DND-41 (cell line): ENCODE results near the gene IQCE.

ENCODE experiments used
- ATAC-seq: fragments of 200-7000 bp; cut with Tn5 transposase; 3 replicates; pipeline ENCODE4 v1.9.1; 2021; ENCODE audit warnings: low read depth; ENCODE audit not compliant: insufficient read depth
- DNase-seq: peaks from one replicate; pipeline ENCODE4 v3.0.0-alpha.2; 2020
- H2AFZ ChIP-seq: 2 replicates; pipeline ENCODE4 v1.6.0; 2012; ENCODE audit warnings: low read depth, low read length
- H3K27ac ChIP-seq: 2 replicates; pipeline ENCODE4 v1.5.1; 2012; ENCODE audit warnings: low read length, inconsistent platforms
- H3K27me3 ChIP-seq: fragments of 200-600 bp; sonication (generic); 2 replicates; pipeline ENCODE4 v1.6.0; 2012; ENCODE audit warnings: low read length, mild to moderate bottlenecking, inconsistent platforms; ENCODE audit not compliant: insufficient read depth, poor library complexity
- H3K36me3 ChIP-seq: 2 replicates; pipeline ENCODE4 v1.5.1; 2012; ENCODE audit warnings: low read length, inconsistent platforms; ENCODE audit not compliant: insufficient read depth
- H3K4me1 ChIP-seq: 2 replicates; pipeline ENCODE4 v1.5.1; 2012; ENCODE audit warnings: mild to moderate bottlenecking, low read length; ENCODE audit not compliant: insufficient read depth
- H3K4me2 ChIP-seq: 2 replicates; pipeline ENCODE4 v1.6.0; 2012; ENCODE audit warnings: mild to moderate bottlenecking, moderate library complexity, low read length, inconsistent platforms; ENCODE audit not compliant: insufficient read depth
- H3K4me3 ChIP-seq, 2 experiments: fragments of 200-600 bp in 1 of 2; shearing (Covaris generic) in 1 of 2; 2 replicates each; pipeline ENCODE4 v1.5.1; 2012 to 2016; ENCODE audit warnings: inconsistent platforms in 2 of 2, low read length in 2 of 2, mild to moderate bottlenecking in 2 of 2, low read depth in 1 of 2, moderate library complexity in 1 of 2
- H3K79me2 ChIP-seq: 2 replicates; pipeline ENCODE4 v1.6.0; 2012; ENCODE audit warnings: low read length, inconsistent platforms; ENCODE audit not compliant: insufficient read depth
- H3K9ac ChIP-seq: 2 replicates; pipeline ENCODE4 v1.6.0; 2012; ENCODE audit warnings: low read depth, mild to moderate bottlenecking, inconsistent platforms, low read length, moderate library complexity
- H3K9me3 ChIP-seq: 2 replicates; pipeline ENCODE4 v1.5.1; 2012; ENCODE audit warnings: low read length, moderate library complexity, mild to moderate bottlenecking, inconsistent platforms; ENCODE audit not compliant: insufficient read depth, severe bottlenecking
- H4K20me1 ChIP-seq: 2 replicates; pipeline ENCODE4 v1.6.0; 2012; ENCODE audit warnings: low read length; ENCODE audit not compliant: insufficient read depth
- EZH2 ChIP-seq: IDR thresholded peaks from 3 replicates; pipeline ENCODE4 v1.6.1; 2012; ENCODE audit warnings: borderline replicate concordance, low read depth, mild to moderate bottlenecking, moderate library complexity, low read length, inconsistent platforms; ENCODE audit not compliant: severe bottlenecking
- TF ChIP-seq, protein P1 (sequence below): IDR thresholded peaks from 2 replicates; pipeline ENCODE4 v1.5.1; 2012; ENCODE audit warnings: borderline replicate concordance, low read length, moderate library complexity, mild to moderate bottlenecking; ENCODE audit not compliant: poor library complexity, severe bottlenecking; ENCODE audit errors: extremely low read depth

Gene IQCE

DNA sequence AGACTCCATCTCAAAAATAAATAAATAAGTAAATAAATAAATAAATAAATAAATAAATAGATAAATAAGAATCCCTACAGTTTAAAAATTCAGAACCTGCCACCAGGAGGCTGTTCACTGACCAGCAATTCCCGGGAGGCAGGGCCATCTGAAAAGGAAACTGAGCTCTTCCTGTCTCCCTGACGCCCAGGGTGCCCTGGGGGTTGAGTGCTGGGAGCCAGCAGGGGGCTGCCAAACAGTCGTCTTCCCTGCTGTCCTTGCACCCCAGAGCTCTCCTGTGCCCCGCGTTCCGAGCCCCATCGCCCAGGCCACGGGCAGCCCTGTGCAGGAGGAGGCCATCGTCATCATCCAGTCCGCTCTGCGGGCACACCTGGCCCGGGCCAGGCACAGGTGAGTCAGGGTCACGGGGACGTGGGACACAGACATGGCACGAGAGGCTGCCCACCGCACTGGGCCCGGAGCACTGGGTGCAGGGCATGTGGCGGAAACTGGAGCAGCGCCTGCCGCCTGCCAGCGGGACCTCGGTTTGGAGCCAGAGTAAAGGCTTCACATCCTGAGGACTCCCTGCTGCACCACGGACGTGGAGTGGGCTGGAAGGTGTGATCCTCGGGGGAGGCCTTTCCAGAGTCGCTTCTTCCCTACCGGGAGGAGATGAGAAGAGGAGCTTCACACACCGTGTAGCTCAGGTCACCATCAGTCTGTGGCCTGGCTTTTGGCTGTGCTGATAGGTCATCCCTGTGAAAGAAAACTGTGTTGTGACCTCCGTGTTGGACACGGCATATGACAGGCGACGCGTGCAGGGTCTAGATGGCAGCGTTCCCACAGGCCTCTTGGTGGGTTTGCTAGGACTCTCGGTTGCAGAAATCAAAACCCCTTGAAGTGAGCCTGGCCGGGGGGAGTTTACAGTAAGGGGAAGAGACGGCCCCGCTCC, 47.1 kb downstream of the IQCE start:
- ATAC-seq (no peak), DNase-seq (no peak)
- Histone ChIP-seq H3K9ac (no peak overlapping the region), H3K79me2 (no peaks in the 10 kb centered on the region), H3K4me3 (no peak overlapping the region), H3K4me1 (no peaks in the 10 kb centered on the region), H3K27ac (no peak overlapping the region), H4K20me1 (peaks cover 4% of the 10 kb centered on the region; the same call in 1 of the 2 replicates), H3K9me3 (no peaks in the 10 kb centered on the region), H2AFZ (no peak overlapping the region), H3K36me3 (peaks cover 1% of the 10 kb centered on the region), H3K4me2 (no peak overlapping the region), H3K27me3 (no peaks in the 10 kb centered on the region)
- TF ChIP-seq, protein P1, sequence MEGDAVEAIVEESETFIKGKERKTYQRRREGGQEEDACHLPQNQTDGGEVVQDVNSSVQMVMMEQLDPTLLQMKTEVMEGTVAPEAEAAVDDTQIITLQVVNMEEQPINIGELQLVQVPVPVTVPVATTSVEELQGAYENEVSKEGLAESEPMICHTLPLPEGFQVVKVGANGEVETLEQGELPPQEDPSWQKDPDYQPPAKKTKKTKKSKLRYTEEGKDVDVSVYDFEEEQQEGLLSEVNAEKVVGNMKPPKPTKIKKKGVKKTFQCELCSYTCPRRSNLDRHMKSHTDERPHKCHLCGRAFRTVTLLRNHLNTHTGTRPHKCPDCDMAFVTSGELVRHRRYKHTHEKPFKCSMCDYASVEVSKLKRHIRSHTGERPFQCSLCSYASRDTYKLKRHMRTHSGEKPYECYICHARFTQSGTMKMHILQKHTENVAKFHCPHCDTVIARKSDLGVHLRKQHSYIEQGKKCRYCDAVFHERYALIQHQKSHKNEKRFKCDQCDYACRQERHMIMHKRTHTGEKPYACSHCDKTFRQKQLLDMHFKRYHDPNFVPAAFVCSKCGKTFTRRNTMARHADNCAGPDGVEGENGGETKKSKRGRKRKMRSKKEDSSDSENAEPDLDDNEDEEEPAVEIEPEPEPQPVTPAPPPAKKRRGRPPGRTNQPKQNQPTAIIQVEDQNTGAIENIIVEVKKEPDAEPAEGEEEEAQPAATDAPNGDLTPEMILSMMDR, result no peak
- TF ChIP-seq EZH2, result no peak

DNA sequence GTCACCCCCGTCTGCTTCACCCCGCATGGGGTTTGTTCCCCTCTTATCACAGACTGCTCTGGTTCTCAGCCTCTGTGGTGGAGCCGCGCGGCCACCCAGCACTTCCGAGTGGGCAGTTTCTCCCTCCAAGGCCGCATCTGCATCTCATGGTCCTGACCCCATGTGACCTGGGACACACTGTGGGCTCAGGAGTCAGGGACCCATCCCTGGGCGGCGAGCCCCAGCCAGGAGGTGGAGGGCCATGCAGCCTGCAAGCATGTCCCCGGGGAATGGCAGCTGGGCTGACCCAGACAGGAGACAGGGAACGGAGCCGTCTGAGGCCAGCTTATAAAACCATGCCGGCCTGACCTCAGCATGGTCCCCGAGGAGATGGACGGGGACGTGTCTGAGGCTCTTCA, 47.8 kb downstream of the IQCE start:
- Histone ChIP-seq H3K27ac (no peak overlapping the region), H4K20me1 (peaks cover 4% of the 10 kb centered on the region; the same call in 1 of the 2 replicates), H3K9ac (no peak overlapping the region), H3K9me3 (no peaks in the 10 kb centered on the region), H3K4me3 (no peak overlapping the region), H3K79me2 (no peaks in the 10 kb centered on the region), H3K4me1 (no peaks in the 10 kb centered on the region), H3K36me3 (no peaks in the 10 kb centered on the region; the same call in 1 of the 2 replicates), H3K27me3 (no peaks in the 10 kb centered on the region), H3K4me2 (no peak overlapping the region), H2AFZ (no peak overlapping the region)
- TF ChIP-seq, protein P1, result no peak
- TF ChIP-seq EZH2, result no peak
- DNase-seq (no peak), ATAC-seq (no peak)

DNA sequence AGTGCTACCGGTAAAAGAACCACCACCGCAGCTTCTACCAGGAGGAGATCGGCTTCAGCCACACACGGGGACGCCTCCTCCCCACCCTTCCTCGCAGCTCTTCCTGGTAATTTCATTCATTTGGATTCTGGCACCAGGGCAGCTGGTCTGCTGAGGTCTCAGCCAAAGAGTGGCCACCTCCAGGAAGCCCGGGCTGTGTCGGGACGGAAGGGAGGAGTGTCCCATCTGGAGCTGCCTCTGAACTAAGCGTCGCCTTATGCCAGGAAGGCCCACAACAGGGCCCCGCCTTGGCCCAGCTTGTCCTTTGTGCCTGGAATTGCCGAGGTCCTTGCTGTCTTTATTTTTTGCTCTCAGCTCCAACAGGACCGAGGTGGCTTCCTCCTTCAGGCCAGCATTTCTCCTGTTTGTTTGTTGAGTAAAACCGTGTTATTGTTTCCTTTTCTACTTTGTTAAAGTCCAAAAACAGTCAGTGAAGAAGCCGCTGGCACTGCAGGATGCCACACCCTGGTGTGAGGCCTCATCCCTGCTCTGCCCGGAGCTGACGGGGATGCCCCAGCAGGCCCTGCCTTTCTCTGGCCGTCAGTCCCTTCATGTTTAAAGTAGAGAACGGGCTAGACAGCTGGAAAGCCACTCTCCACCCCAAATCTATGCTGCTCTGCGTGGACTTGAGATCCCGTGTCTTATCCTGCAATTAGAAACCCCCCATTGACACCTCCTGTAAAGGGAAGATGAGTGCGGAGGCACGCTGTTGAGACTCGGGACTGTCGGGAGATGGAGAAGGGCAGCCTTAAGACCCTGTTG, 48.5 kb downstream of the IQCE start:
- Histone ChIP-seq H2AFZ (no peak overlapping the region), H3K27me3 (no peaks in the 10 kb centered on the region), H4K20me1 (peaks cover 4% of the 10 kb centered on the region; the same call in 1 of the 2 replicates), H3K79me2 (no peaks in the 10 kb centered on the region), H3K36me3 (no peaks in the 10 kb centered on the region; the same call in 1 of the 2 replicates), H3K9ac (no peak overlapping the region), H3K4me1 (no peaks in the 10 kb centered on the region), H3K4me2 (no peak overlapping the region), H3K4me3 (no peak overlapping the region), H3K9me3 (no peaks in the 10 kb centered on the region), H3K27ac (no peak overlapping the region)
- TF ChIP-seq, protein P1, result no peak
- TF ChIP-seq EZH2, result no peak
- DNase-seq (no peak), ATAC-seq (no peak)
